Caco-2 (cell line): ENCODE data around the gene USP53. TPM values are rescaled to one million over a fixed set of nuclear protein-coding genes. Genes with fewer than 3 reads are reported as not detected.

ENCODE experiments used
- BruUV-seq: library from RNA; stranded (reverse); fragments of 400-500 nt; replicated peaks from 2 replicates; lab custom pipeline; 2021; lab: Mats Ljungman, UMichigan
- CTCF ChIA-PET: fragments of 300-600 bp; sonication (Branson Sonifier 250); formaldehyde crosslinking; loops from one replicate; lab custom pipeline; 2022; ENCODE audit warnings: antibody characterized with exemption; lab: Charles Lee
- POLR2A ChIA-PET: fragments of 300-600 bp; sonication (Branson Sonifier 250); formaldehyde crosslinking; loops from one replicate; lab custom pipeline; 2022; ENCODE audit warnings: antibody characterized with exemption; lab: Charles Lee
- DNase-seq, 2 experiments: peaks; one replicate each; pipeline versions ENCODE4 v3.0.0 to v3.0.0-alpha.2; 2020 to 2022
- H3K27me3 ChIP-seq: replicated peaks from 2 replicates; pipeline ENCODE4 v1.6.0; 2011; ENCODE audit warnings: low read length; ENCODE audit not compliant: control insufficient read depth, insufficient read depth
- H3K36me3 ChIP-seq: 2 replicates; pipeline ENCODE4 v1.5.1; 2011; ENCODE audit warnings: low read length; ENCODE audit not compliant: control insufficient read depth, insufficient read depth
- H3K4me1 ChIP-seq: fragments of 250-450 bp; sonication (Bioruptor Pico); 2 replicates; pipeline ENCODE4 v1.5.1; 2020; ENCODE audit warnings: mild to moderate bottlenecking
- H3K4me3 ChIP-seq: 2 replicates; pipeline ENCODE4 v1.5.1; 2011; ENCODE audit warnings: low read depth, mild to moderate bottlenecking, control low read depth, low read length
- H3K9me3 ChIP-seq: fragments of 250-450 bp; sonication (Bioruptor Pico); 2 replicates; pipeline ENCODE4 v1.5.1; 2020; ENCODE audit warnings: mild to moderate bottlenecking, moderate library complexity
- H3K27ac Mint-ChIP-seq: one replicate; pipeline ENCODE4 v1.8.0; 2022; ENCODE audit warnings: mixed read lengths; ENCODE audit not compliant: unreplicated experiment
- H3K27me3 Mint-ChIP-seq: one replicate; pipeline ENCODE4 v1.8.0; 2022; ENCODE audit warnings: mixed read lengths; ENCODE audit not compliant: insufficient read depth, unreplicated experiment
- H3K36me3 Mint-ChIP-seq: one replicate; pipeline ENCODE4 v1.8.0; 2022; ENCODE audit warnings: mild to moderate bottlenecking, mixed read lengths; ENCODE audit not compliant: insufficient read depth, unreplicated experiment
- H3K4me1 Mint-ChIP-seq: one replicate; pipeline ENCODE4 v1.8.0; 2022; ENCODE audit warnings: low read depth, mixed read lengths; ENCODE audit not compliant: unreplicated experiment
- H3K4me3 Mint-ChIP-seq: one replicate; pipeline ENCODE4 v1.8.0; 2022; ENCODE audit warnings: mild to moderate bottlenecking, moderate library complexity, mixed read lengths; ENCODE audit not compliant: unreplicated experiment
- H3K9me3 Mint-ChIP-seq: one replicate; pipeline ENCODE4 v1.8.0; 2022; ENCODE audit warnings: mixed read lengths; ENCODE audit not compliant: unreplicated experiment
- intact Hi-C: fragments of 100-400 bp; cut with micrococcal nuclease; formaldehyde crosslinking; loops from one replicate; pipeline ENCODE4 v1.10.0; 2022; ENCODE audit not compliant: unreplicated experiment
- total RNA-seq: library from RNA; stranded (reverse); gene quantifications from 2 replicates; pipeline ENCODE4 v1.2.3, GENCODE V29; 2022
- TF ChIP-seq, protein P1 (sequence below), 2 experiments: fragments of 200-600 bp in 1 of 2; IDR thresholded peaks; 1 replicate in 1 of 2; 2 replicates in 1 of 2; pipeline versions ENCODE4 v1.5.1 to v1.8.0; 2011 to 2022; ENCODE audit warnings: antibody characterized with exemption in 1 of 2, control low read depth in 1 of 2, inconsistent platforms in 1 of 2, low read depth in 1 of 2, low read length in 1 of 2, mild to moderate bottlenecking in 1 of 2, moderate library complexity in 1 of 2; ENCODE audit not compliant: insufficient read depth in 1 of 2, severe bottlenecking in 1 of 2, unreplicated experiment in 1 of 2

The USP53 gene
- total RNA-seq, 1 experiment from 2014 or later: 49.3 TPM

DNA sequence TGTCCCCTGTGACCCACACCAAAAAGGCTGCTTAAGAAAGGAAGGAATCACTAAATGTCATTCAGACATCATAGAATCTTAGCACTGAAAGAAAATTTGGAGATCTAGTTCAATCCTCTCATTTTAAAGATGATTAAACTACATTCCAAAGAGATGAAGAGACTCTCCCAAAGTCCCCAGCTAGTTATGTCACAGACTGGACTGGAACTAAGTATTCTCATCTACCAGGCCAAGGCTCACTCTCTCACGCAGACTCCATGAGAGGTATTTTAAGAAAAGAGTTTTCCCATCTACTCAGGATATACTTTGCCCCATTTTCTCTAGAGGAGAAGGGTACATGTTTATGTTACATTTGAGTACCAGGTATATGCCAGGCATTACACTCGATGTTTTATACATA lies 102.5 kb downstream of the USP53 start:
- Histone ChIP-seq H3K4me1 (no peaks in the 10 kb centered on the region), H3K36me3 (no peaks in the 10 kb centered on the region), H3K9me3 (no peaks in the 10 kb centered on the region), H3K27me3 (no peaks in the 10 kb centered on the region), H3K4me3 (no peak overlapping the region)
- Mint-ChIP-seq H3K9me3 (no peaks in the 10 kb centered on the region), H3K4me3 (no peak overlapping the region), H3K4me1 (no peaks in the 10 kb centered on the region), H3K27me3 (no peaks in the 10 kb centered on the region), H3K36me3 (no peaks in the 10 kb centered on the region), H3K27ac (no peak overlapping the region)
- CTCF ChIA-PET: no interaction called here
- intact Hi-C loops: loop anchor here (2.0 kb wide), 2 partner anchors 140 to 244 kb away; no protein-coding TSS in a partner anchor
- DNase-seq: no peak
- POLR2A ChIA-PET: interaction anchor here (0.6 kb wide), 1 partner anchor 139 kb away, joined by 3 read pairs; no protein-coding TSS in a partner anchor
- no TSS peak for BruUV-seq
- TF ChIP-seq, protein P1, sequence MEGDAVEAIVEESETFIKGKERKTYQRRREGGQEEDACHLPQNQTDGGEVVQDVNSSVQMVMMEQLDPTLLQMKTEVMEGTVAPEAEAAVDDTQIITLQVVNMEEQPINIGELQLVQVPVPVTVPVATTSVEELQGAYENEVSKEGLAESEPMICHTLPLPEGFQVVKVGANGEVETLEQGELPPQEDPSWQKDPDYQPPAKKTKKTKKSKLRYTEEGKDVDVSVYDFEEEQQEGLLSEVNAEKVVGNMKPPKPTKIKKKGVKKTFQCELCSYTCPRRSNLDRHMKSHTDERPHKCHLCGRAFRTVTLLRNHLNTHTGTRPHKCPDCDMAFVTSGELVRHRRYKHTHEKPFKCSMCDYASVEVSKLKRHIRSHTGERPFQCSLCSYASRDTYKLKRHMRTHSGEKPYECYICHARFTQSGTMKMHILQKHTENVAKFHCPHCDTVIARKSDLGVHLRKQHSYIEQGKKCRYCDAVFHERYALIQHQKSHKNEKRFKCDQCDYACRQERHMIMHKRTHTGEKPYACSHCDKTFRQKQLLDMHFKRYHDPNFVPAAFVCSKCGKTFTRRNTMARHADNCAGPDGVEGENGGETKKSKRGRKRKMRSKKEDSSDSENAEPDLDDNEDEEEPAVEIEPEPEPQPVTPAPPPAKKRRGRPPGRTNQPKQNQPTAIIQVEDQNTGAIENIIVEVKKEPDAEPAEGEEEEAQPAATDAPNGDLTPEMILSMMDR (IDR thresholded peaks at IDR 0.05; ENCODE audit: insufficient read depth in 1 of 2, low read depth in 1 of 2, low read length in 1 of 2, severe bottlenecking in 1 of 2, unreplicated experiment in 1 of 2): no peak

DNA sequence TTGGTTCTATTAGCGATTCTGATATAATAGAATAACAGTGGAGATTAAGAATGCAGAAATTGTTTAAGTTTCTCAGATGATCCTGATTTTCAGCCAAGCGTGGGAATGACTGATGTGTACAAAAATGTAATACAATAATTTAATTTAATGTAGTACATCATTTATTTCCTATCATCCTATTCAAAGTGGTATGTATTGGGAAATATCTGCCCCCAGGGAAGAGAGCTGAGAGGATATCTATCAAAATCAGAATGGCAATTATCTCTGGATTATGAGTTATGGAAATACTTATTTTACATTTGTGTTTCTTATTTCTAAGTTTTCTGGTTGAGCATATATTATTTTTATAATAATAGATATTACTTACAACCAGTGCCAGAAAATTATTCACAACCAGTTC lies 105.5 kb downstream of the USP53 start:
- no peaks in the 10 kb centered on the region for H3K4me1 ChIP-seq
- H3K36me3 Mint-ChIP-seq: no peaks in the 10 kb centered on the region
- H3K9me3 Mint-ChIP-seq: no peaks in the 10 kb centered on the region
- no peak overlapping the region for H3K27ac Mint-ChIP-seq
- no peak overlapping the region for H3K4me3 ChIP-seq
- CTCF ChIA-PET: no interaction called here
- H3K4me1 Mint-ChIP-seq: no peaks in the 10 kb centered on the region
- intact Hi-C loops: no loop called here
- H3K4me3 Mint-ChIP-seq: no peak overlapping the region
- TF ChIP-seq, protein P1 (IDR thresholded peaks at IDR 0.05; ENCODE audit: insufficient read depth in 1 of 2, low read depth in 1 of 2, low read length in 1 of 2, severe bottlenecking in 1 of 2, unreplicated experiment in 1 of 2): no peak
- BruUV-seq: no TSS peak
- H3K36me3 ChIP-seq: no peaks in the 10 kb centered on the region
- H3K27me3 Mint-ChIP-seq: no peaks in the 10 kb centered on the region
- DNase-seq: no peak
- POLR2A ChIA-PET: no interaction called here
- H3K9me3 ChIP-seq: no peaks in the 10 kb centered on the region
- no peaks in the 10 kb centered on the region for H3K27me3 ChIP-seq

DNA sequence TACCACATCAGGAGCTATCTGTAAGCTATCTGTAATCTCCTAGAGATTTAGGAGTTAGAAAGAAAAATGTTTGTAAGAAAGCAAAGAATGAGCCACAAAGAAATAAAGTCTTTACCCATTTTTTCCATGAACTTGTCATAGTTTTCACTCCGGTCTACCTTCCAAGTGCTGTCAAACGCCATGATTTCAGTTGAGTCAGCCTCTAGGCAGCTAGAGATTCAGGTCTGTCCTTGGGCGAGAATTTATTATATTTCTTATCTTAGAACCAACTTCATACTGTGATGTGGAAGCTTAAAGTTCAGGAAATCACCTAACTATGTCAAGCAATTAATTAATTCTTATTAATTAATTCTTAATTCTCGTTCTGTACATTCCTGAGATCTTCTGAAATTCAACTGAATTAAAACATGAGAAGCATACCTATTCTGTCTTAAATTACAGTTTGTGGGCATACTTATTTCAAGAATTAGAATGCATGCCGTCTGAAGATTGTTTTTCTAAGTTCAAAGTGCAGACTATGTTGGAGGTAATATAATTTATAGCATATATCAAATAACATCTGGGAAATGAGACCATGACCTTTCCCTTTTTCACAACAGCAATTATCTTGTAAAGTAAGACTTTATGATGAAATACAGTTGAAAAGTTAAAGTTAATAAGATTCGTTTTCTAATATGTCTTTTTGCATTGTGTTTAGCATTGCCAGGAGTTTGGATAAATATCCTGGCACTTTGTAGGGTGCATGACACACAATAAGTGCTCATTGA lies 109.6 kb downstream of the USP53 start, which contains the start of gene FABP2:
FABP2 (minus strand) TSS at position 218 of the 767 bp plus-strand sequence; CDS start at position 182, 36 bp downstream.
- Mint-ChIP-seq H3K9me3 (no peaks in the 10 kb centered on the region), H3K27me3 (no peaks in the 10 kb centered on the region), H3K4me3 (no peak within 1 kb of the TSS), H3K4me1 (no peaks in the 10 kb centered on the region), H3K27ac (no peak within 1 kb of the TSS), H3K36me3 (no peaks in the 10 kb centered on the region)
- no peak for DNase-seq
- ChIA-PET CTCF (no interaction called here), POLR2A (no interaction called here)
- Histone ChIP-seq H3K36me3 (no peaks in the 10 kb centered on the region), H3K27me3 (no peaks in the 10 kb centered on the region), H3K9me3 (no peaks in the 10 kb centered on the region), H3K4me3 (no peak within 1 kb of the TSS), H3K4me1 (no peaks in the 10 kb centered on the region)
- TF ChIP-seq, protein P1 (IDR thresholded peaks at IDR 0.05; ENCODE audit: insufficient read depth in 1 of 2, low read depth in 1 of 2, low read length in 1 of 2, severe bottlenecking in 1 of 2, unreplicated experiment in 1 of 2): no peak
- no TSS peak for BruUV-seq
- intact Hi-C loops: no loop called here
